SK-N-SH (cell line): ENCODE results near the gene GNPTAB. TPM values are rescaled to one million over a fixed set of nuclear protein-coding genes. Genes with fewer than 3 reads are reported as not detected.

Source experiments
- CTCF ChIA-PET: fragments of 300-600, 350-600 bp; formaldehyde crosslinking; extraction: SDS; loops from one replicate; lab custom pipeline; 2021; lab: Yijun Ruan, JAX
- POLR2A ChIA-PET: fragments of 350-600 bp; sonication (Branson Sonifier 250); formaldehyde crosslinking; extraction: SDS; loops from one replicate; lab custom pipeline; 2020; ENCODE audit warnings: antibody characterized with exemption, inconsistent platforms; lab: Yijun Ruan, JAX
- DNase-seq: peaks from one replicate; pipeline ENCODE4 v3.0.0; 2012
- H2AFZ ChIP-seq: fragments of 200-600 bp; sonication (generic); 2 replicates; pipeline ENCODE4 v1.8.1; 2016; ENCODE audit warnings: antibody characterized with exemption, mild to moderate bottlenecking, low read depth
- H3F3A ChIP-seq: fragments of 200-600 bp; sonication (generic); replicated peaks from 2 replicates; pipeline ENCODE3; 2016; ENCODE audit warnings: antibody characterized with exemption, mild to moderate bottlenecking; ENCODE audit not compliant: insufficient read depth
- H3K27ac ChIP-seq, 2 experiments: fragments of 200-500 bp in 1 of 2; fragments of 200-600 bp in 1 of 2; sonication (Bioruptor generic) in 1 of 2; sonication (generic), shearing (Covaris generic) in 1 of 2; 2 replicates each; pipeline versions ENCODE4 v1.5.1 to v1.6.1; 2014 to 2016; ENCODE audit warnings: low read depth in 2 of 2, inconsistent platforms in 1 of 2, low read length in 1 of 2, mild to moderate bottlenecking in 1 of 2, mixed read lengths in 1 of 2
- H3K27me3 ChIP-seq: fragments of 200-600 bp; sonication (generic), shearing (Covaris generic); 2 replicates; pipeline ENCODE4 v1.6.1; 2016; ENCODE audit warnings: mixed run types; ENCODE audit not compliant: insufficient read depth
- H3K36me3 ChIP-seq, 2 experiments: fragments of 200-500 bp in 1 of 2; fragments of 200-600 bp in 1 of 2; sonication (Bioruptor generic) in 1 of 2; sonication (generic) in 1 of 2; replicated peaks in 1 of 2; 2 replicates each; pipeline versions ENCODE3 to v1.5.1; 2014 to 2016; ENCODE audit warnings: low read length in 1 of 2, mild to moderate bottlenecking in 1 of 2; ENCODE audit not compliant: insufficient read depth in 2 of 2, control insufficient read depth in 1 of 2
- H3K4me1 ChIP-seq, 2 experiments: fragments of 200-500 bp in 1 of 2; fragments of 200-600 bp in 1 of 2; sonication (Bioruptor generic) in 1 of 2; sonication (generic), shearing (Covaris generic) in 1 of 2; 2 replicates each; pipeline versions ENCODE4 v1.5.1 to v1.6.1; 2014 to 2016; ENCODE audit warnings: low read depth in 1 of 2, low read length in 1 of 2, mixed run types in 1 of 2; ENCODE audit not compliant: insufficient read depth in 2 of 2, control insufficient read depth in 1 of 2
- H3K4me2 ChIP-seq: fragments of 200-600 bp; sonication (generic), shearing (Covaris generic); 2 replicates; pipeline ENCODE4 v1.6.1; 2017; ENCODE audit warnings: mixed run types
- H3K4me3 ChIP-seq, 2 experiments: fragments of 200-500 bp in 1 of 2; fragments of 200-600 bp in 1 of 2; sonication (Bioruptor generic) in 1 of 2; sonication (generic), shearing (Covaris generic) in 1 of 2; 2 replicates each; pipeline versions ENCODE4 v1.5.1 to v1.8.1; 2014 to 2016; ENCODE audit warnings: low read depth in 2 of 2, inconsistent platforms in 1 of 2, low read length in 1 of 2, mild to moderate bottlenecking in 1 of 2, mixed read lengths in 1 of 2, moderate library complexity in 1 of 2
- H3K79me2 ChIP-seq: fragments of 200-600 bp; sonication (generic); 2 replicates; pipeline ENCODE4 v1.8.1; 2017; ENCODE audit warnings: mild to moderate bottlenecking; ENCODE audit not compliant: insufficient read depth
- H3K9ac ChIP-seq: fragments of 200-600 bp; sonication (generic); 2 replicates; pipeline ENCODE4 v1.6.1; 2017; ENCODE audit warnings: mixed run types
- H3K9me2 ChIP-seq: fragments of 200-600 bp; sonication (generic); 2 replicates; pipeline ENCODE4 v1.6.1; 2017; ENCODE audit warnings: mixed run types
- H3K9me3 ChIP-seq: fragments of 200-600 bp; sonication (generic); 2 replicates; pipeline ENCODE4 v1.6.1; 2017; ENCODE audit warnings: mixed run types, mild to moderate bottlenecking, moderate library complexity
- H4K20me1 ChIP-seq: fragments of 200-600 bp; sonication (generic); 2 replicates; pipeline ENCODE4 v1.6.1; 2017; ENCODE audit warnings: mild to moderate bottlenecking, mixed run types; ENCODE audit not compliant: insufficient read depth
- CHD2 ChIP-seq: fragments of 150-350 bp; IDR thresholded peaks from 2 replicates; pipeline ENCODE4 v1.6.1; 2018; ENCODE audit warnings: low read length; ENCODE audit not compliant: partially characterized antibody
- CTCF ChIP-seq: fragments of 200-600 bp; sonication (generic); IDR thresholded peaks from 2 replicates; pipeline ENCODE4 v1.6.1; 2017; ENCODE audit warnings: antibody characterized with exemption, mild to moderate bottlenecking, moderate library complexity
- ELF1 ChIP-seq: IDR thresholded peaks from 2 replicates; pipeline ENCODE4 v1.4.0; 2012
- EP300 ChIP-seq, 2 experiments: IDR thresholded peaks; 2 replicates each; pipeline versions ENCODE4 v1.4.0 to v1.6.1; 2012; ENCODE audit warnings: borderline replicate concordance in 1 of 2, low read depth in 1 of 2, low read length in 1 of 2
- EZH2phosphoT487 ChIP-seq: fragments of 200-600 bp; sonication (generic); IDR thresholded peaks from 2 replicates; pipeline ENCODE4 v1.6.1; 2017; ENCODE audit warnings: low read depth, mixed run types, mild to moderate bottlenecking, antibody characterized with exemption, moderate library complexity, borderline replicate concordance
- FOXJ3 ChIP-seq: sonication (generic); formaldehyde crosslinking; IDR thresholded peaks from 2 replicates; pipeline ENCODE4 v1.5.1; 2020; ENCODE audit warnings: mild to moderate bottlenecking, missing genetic modification reagents
- FOXM1 ChIP-seq: IDR thresholded peaks from 2 replicates; pipeline ENCODE4 v1.4.0; 2012; ENCODE audit warnings: low read depth, mild to moderate bottlenecking
- GABPA ChIP-seq: IDR thresholded peaks from 2 replicates; pipeline ENCODE4 v1.4.0; 2012; ENCODE audit warnings: low read depth, mild to moderate bottlenecking
- JUND ChIP-seq: IDR thresholded peaks from 2 replicates; pipeline ENCODE4 v1.4.0; 2012
- MEF2A ChIP-seq: IDR thresholded peaks from 2 replicates; pipeline ENCODE4 v1.4.0; 2012; ENCODE audit warnings: low read depth, borderline replicate concordance
- MXI1 ChIP-seq: IDR thresholded peaks from 2 replicates; pipeline ENCODE4 v1.6.1; 2012; ENCODE audit warnings: mild to moderate bottlenecking, low read depth, low read length, improper control_type of control experiment
- NRF1 ChIP-seq: IDR thresholded peaks from 2 replicates; pipeline ENCODE4 v1.6.1; 2012; ENCODE audit warnings: low read depth, mild to moderate bottlenecking, low read length
- RAD21 ChIP-seq: IDR thresholded peaks from 2 replicates; pipeline ENCODE4 v1.6.1; 2012; ENCODE audit warnings: mild to moderate bottlenecking, low read length
- RXRA ChIP-seq: IDR thresholded peaks from 2 replicates; pipeline ENCODE4 v1.4.0; 2012; ENCODE audit warnings: low read depth, mild to moderate bottlenecking, borderline replicate concordance
- SMC3 ChIP-seq: IDR thresholded peaks from 2 replicates; pipeline ENCODE4 v1.6.1; 2012; ENCODE audit warnings: low read depth, low read length, improper control_type of control experiment
- TAF1 ChIP-seq: IDR thresholded peaks from 2 replicates; pipeline ENCODE4 v1.6.1; 2012; ENCODE audit warnings: low read depth, mild to moderate bottlenecking, low read length, moderate library complexity, borderline replicate concordance
- TEAD4 ChIP-seq: IDR thresholded peaks from 2 replicates; pipeline ENCODE4 v1.4.0; 2012; ENCODE audit warnings: mild to moderate bottlenecking, borderline replicate concordance; ENCODE audit not compliant: insufficient read depth
- YY1 ChIP-seq: IDR thresholded peaks from 2 replicates; pipeline ENCODE4 v1.4.0; 2012; ENCODE audit warnings: low read depth, mild to moderate bottlenecking
- ZBTB33 ChIP-seq: IDR thresholded peaks from 2 replicates; pipeline ENCODE4 v1.4.0; 2012; ENCODE audit warnings: low read depth, borderline replicate concordance
- WGBS: methylation state at CpG from one replicate; pipeline ENCODE4 v1.1.6; 2017; ENCODE audit warnings: low lambda C conversion rate; 5-methylcytosine and 5-hydroxymethylcytosine counted together
- polyA plus RNA-seq, 3 experiments: library from polyadenylated mRNA; depleted of rRNA; stranded (reverse); fragments of >200 nt; gene quantifications; 2 replicates each; pipeline ENCODE4 v1.2.3, GENCODE V29; 2012
- TF ChIP-seq, protein P1 (sequence below): fragments of 150-350 bp; IDR thresholded peaks from 2 replicates; pipeline ENCODE4 v1.6.1; 2017; ENCODE audit warnings: antibody characterized with exemption, low read length, low read depth, borderline replicate concordance
- TF ChIP-seq, protein P2 (sequence below): IDR thresholded peaks from 2 replicates; pipeline ENCODE4 v1.6.1; 2012; ENCODE audit warnings: mild to moderate bottlenecking, low read depth, low read length, moderate library complexity
- TF ChIP-seq, protein P3 (sequence below): IDR thresholded peaks from 2 replicates; pipeline ENCODE4; 2012

GNPTAB gene
- 18.8 and 25.1 TPM in 2 replicates for polyA plus RNA-seq (2012; rRNA removed)
- 28.2 and 31.7 TPM in 2 replicates for polyA plus RNA-seq (2012; cell fraction: cytosol; rRNA removed)
- 12.1 and 21.7 TPM in 2 replicates for polyA plus RNA-seq (2012; cell fraction: nucleus; rRNA removed)

GRCh38 chr12:101830367-101831325, at the start of gene GNPTAB:
Gene GNPTAB, minus strand, starts transcription at chr12:101830959. Its CDS starts 284 bp downstream, at chr12:101830675.
- no peaks in the 10 kb centered on the region for H3K27me3 ChIP-seq
- POLR2A ChIA-PET = no interaction called here
- H4K20me1 ChIP-seq = no peaks in the 10 kb centered on the region
- H3F3A ChIP-seq = peaks cover 4% of the 10 kb centered on the region
- peak within 1 kb of the TSS; percentile 86 to 98 for H3K4me3 ChIP-seq
- H3K9me2 ChIP-seq = no peaks in the 10 kb centered on the region
- WGBS = under 1% methylated on average over 31 of the region's 96 CpGs
- DNase-seq = peak; percentile 98
- H3K27ac ChIP-seq = peak within 1 kb of the TSS in 1 of 2 experiments; percentile 51; a peak in 2 of 4 replicates
- peak within 1 kb of the TSS; percentile 96 for H3K4me2 ChIP-seq
- H3K36me3 ChIP-seq = no peaks in the 10 kb centered on the region
- peaks cover 18% of the 10 kb centered on the region for H3K79me2 ChIP-seq
- H2AFZ ChIP-seq = peak within 1 kb of the TSS; percentile 99
- no peaks in the 10 kb centered on the region for H3K9me3 ChIP-seq
- peaks cover 3 to 8% of the 10 kb centered on the region in 2 experiments; a peak in 2 of 4 replicates for H3K4me1 ChIP-seq
- CTCF ChIA-PET = interaction anchor here (0.6 to 5.1 kb wide), 26 partner anchors 10 to 1756 kb away, joined by 3 to 40 read pairs (median 4); partner anchors contain the start of gene STAB2
- peak within 1 kb of the TSS; percentile 85 for H3K9ac ChIP-seq
- TF ChIP-seq EP300 (IDR thresholded peaks at IDR 0.05; ENCODE audit: borderline replicate concordance in 1 of 2, low read depth in 1 of 2, low read length in 1 of 2) (no peak; a peak in 1 of 4 replicates), FOXJ3 (no peak), CTCF (peak; percentile 64), YY1 (no peak), SMC3 (peak; percentile 67), TAF1 (no peak), EZH2phosphoT487 (no peak), FOXM1 (no peak), CHD2 (peak; percentile 44), RXRA (no peak), RAD21 (peak; percentile 54; the same call in 1 of the 2 replicates), NRF1 (peak; percentile 95), ZBTB33 (no peak), GABPA (no peak), MXI1 (peak; percentile 58), ELF1 (no peak), JUND (no peak), MEF2A (no peak), TEAD4 (no peak)
- TF ChIP-seq, protein P1, sequence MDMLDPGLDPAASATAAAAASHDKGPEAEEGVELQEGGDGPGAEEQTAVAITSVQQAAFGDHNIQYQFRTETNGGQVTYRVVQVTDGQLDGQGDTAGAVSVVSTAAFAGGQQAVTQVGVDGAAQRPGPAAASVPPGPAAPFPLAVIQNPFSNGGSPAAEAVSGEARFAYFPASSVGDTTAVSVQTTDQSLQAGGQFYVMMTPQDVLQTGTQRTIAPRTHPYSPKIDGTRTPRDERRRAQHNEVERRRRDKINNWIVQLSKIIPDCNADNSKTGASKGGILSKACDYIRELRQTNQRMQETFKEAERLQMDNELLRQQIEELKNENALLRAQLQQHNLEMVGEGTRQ = no peak
- TF ChIP-seq, protein P2, sequence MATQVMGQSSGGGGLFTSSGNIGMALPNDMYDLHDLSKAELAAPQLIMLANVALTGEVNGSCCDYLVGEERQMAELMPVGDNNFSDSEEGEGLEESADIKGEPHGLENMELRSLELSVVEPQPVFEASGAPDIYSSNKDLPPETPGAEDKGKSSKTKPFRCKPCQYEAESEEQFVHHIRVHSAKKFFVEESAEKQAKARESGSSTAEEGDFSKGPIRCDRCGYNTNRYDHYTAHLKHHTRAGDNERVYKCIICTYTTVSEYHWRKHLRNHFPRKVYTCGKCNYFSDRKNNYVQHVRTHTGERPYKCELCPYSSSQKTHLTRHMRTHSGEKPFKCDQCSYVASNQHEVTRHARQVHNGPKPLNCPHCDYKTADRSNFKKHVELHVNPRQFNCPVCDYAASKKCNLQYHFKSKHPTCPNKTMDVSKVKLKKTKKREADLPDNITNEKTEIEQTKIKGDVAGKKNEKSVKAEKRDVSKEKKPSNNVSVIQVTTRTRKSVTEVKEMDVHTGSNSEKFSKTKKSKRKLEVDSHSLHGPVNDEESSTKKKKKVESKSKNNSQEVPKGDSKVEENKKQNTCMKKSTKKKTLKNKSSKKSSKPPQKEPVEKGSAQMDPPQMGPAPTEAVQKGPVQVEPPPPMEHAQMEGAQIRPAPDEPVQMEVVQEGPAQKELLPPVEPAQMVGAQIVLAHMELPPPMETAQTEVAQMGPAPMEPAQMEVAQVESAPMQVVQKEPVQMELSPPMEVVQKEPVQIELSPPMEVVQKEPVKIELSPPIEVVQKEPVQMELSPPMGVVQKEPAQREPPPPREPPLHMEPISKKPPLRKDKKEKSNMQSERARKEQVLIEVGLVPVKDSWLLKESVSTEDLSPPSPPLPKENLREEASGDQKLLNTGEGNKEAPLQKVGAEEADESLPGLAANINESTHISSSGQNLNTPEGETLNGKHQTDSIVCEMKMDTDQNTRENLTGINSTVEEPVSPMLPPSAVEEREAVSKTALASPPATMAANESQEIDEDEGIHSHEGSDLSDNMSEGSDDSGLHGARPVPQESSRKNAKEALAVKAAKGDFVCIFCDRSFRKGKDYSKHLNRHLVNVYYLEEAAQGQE = no peak
- TF ChIP-seq, protein P3, sequence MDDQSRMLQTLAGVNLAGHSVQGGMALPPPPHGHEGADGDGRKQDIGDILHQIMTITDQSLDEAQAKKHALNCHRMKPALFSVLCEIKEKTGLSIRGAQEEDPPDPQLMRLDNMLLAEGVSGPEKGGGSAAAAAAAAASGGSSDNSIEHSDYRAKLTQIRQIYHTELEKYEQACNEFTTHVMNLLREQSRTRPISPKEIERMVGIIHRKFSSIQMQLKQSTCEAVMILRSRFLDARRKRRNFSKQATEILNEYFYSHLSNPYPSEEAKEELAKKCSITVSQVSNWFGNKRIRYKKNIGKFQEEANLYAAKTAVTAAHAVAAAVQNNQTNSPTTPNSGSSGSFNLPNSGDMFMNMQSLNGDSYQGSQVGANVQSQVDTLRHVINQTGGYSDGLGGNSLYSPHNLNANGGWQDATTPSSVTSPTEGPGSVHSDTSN = no peak
